Measurements from ENCODE around the gene ARID4B.
"Not testable (repeated sequence)": the region's sequence is repeated elsewhere in the genome, so short reads cannot be mapped to it uniquely, and the experiment has no call there.

The ARID4B gene

DNA sequence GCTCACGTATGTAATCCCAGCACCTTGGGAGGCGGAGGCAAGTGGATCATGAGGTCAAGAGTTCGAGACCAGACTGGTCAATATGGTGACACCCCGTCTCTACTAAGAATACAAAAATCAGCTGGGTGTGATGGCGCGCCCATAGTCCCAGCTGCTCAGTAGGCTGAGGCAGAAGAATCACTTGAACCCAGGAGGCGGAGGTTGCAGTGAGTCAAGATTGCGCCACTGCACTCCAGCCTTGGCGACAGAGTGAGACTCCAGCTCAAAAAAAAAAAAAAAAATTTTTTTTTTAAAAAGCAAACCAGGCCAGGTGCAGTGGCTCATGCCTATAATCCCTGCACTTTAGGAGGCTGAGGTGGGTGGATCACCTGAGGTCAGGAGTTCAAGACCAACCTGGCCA, 168.7 kb downstream of the ARID4B start:
- not testable (repeated sequence) for DNase-seq

GRCh38 chr1:235158680-235159079, 169.3 kb downstream of the ARID4B start:
- no peak for DNase-seq

DNA sequence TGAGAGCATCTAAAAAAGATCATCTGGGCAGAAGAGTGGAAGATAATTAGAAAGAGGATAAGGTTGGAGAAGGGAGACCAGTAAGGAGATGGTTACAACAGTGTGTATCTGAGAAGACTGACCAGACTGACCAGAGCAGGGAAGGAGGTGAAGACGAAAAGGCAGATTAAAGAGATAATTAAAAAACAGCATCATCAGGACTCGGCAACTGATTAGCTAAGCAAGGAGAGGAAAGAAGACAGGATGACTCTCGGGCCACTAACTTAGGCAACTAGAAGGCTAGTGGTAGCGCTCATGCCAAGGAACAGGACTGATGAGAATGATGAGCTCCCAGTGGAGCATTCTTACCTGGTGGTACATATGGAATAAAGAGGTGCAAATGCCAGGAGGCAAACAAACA, 170.8 kb downstream of the ARID4B start:
- DNase-seq: no peak

DNA sequence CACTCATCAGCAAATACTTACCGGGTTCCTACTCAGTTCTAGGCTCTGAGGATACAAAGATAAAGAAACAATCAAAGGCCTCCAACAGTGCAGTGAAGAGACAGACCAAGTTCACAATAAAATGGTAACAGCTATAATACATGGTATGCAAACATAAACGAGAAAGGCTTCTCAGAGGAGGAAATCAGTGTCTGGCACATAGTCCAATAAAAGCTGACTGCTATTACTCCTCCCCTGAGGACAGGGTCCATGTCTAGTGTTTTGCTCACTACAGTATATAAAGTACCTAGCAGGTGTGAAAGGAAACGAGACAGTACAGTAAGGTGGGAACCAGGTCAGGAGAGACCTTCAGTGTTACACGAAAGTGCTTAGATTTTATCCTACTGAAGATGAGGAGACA, 171.2 kb downstream of the ARID4B start:
- DNase-seq: no peak

DNA sequence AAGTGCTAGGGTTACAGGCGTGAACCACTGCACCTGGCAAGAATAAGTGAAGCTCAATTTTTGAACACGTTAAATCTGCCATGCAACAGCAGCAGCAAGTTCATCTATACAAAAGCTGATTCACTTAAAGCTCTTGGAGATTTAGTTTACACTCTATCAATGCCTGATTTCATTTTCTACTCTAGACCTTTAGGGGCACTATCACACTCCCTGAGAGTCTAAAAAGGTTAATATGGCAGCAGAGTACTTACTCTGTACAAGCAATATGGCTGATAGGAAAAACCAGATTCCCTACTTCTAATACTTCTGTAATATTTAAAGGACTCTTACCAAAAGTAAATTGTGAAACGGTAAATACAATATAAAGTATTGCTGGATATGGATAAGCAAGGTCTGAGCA, 171.7 kb downstream of the ARID4B start:
- DNase-seq: no peak

- no peak for DNase-seq
These were observed 175.7 kb downstream of the ARID4B start for GRCh38 chr1:235152235-235152634.

GRCh38 chr1:235151033-235151432, 176.9 kb downstream of the ARID4B start:
- no peak for DNase-seq

DNA sequence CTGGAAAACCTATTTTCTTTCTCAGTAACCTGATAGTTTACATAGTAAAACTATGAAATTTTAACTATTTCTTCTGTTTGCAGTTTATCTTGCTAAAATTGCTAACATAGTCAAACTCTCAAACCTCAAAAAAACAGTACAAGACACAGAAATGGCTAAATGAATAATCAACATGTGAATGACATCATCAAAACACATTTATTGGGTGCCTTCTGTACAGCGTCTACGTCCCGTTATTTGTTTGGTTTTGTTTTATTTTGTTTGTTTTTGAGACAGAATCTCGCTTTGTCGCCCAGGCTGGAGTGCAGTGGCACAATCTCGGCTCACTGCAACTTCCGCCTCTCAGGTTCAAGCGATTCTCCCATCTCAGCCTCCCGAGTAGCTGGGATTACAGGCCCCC, 178.2 kb downstream of the ARID4B start:
- no peak for DNase-seq

DNA sequence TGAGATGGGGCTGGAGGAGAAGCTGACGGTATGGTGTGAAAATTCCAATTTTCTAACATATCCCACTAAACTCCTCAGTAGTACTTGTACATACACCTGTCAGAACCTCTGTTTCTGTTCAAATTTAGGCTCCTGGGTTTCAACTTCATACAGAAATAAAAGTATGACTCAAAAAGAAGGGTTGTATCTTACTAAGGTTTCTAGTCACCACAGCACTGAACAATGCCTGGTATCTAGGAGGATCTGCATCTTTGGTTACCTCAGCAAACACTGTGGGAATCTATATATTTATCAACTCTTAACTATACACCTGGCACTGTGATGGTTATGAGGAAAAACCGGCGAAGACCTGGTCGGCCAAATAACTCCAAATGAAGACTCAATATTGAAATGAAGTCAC, 180.7 kb downstream of the ARID4B start:
- no peak for DNase-seq

- no peak for DNase-seq
These were observed 182.3 kb downstream of the ARID4B start for GRCh38 chr1:235145639-235146038.

DNA sequence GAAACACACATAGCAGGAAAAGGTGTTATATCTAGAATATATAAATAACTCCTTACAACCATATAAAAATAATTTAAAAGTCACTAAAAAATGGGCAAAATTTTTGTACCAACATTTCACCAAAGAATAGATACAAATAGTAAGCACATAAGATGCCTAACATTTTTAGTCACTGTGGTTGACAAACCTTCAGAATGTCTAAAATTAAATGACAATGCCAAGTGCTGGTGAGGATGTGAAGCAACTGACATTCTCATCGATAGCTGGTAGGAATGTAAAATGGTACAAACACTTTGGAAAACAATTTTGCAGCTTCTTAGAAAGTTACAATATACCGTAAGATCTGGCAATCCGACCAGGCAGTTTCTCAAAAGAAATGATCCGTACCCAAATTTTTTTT, 185.0 kb downstream of the ARID4B start:
- no peak for DNase-seq

GRCh38 chr1:235139315-235139714, 188.7 kb downstream of the ARID4B start:
- no peak for DNase-seq

GRCh38 chr1:235138821-235139220, 189.2 kb downstream of the ARID4B start:
- no peak for DNase-seq

- DNase-seq: peak; percentile 6 to 21
These were observed 191.9 kb downstream of the ARID4B start for GRCh38 chr1:235136111-235136510.

- DNase-seq: no peak
These were observed 193.8 kb downstream of the ARID4B start for GRCh38 chr1:235134171-235134570.

DNA sequence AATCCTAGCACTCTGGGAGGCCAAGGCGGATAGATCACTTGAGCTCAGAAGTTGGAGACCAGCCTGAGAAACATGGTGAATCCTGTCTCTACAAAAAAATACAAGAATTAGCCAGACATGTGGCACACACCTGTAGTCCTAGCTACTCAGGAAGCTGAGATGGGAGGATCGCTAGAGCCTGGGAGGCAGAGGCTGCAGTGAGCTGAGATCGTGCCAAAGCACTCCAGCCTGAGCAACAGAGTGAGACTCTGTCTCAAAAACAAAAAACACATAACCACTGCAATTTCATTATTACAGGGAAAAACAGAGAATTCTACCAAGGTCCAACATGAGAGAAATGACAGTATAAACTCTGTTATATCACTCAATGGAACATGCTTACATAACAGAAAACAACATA, 194.9 kb downstream of the ARID4B start:
- no peak for DNase-seq

DNA sequence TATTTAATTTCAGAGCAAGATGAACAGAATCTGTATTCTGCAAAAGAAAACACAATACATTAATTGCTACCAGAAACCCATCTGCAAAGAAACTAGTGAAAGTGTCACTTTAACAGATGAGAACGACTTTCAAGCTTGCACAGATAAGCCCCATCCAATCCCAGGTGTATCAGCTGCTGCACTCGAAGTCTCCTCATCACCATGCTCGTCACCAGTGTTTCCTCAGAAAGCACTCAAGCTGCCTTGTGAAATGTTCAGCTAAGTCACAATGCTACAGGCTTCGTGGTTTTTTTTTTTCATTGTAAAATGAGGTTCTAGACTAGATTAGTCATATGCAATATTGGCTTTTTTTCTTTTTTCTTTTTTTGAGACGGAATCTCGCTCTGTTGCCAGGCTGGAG, 196.0 kb downstream of the ARID4B start:
- no peak for DNase-seq

DNA sequence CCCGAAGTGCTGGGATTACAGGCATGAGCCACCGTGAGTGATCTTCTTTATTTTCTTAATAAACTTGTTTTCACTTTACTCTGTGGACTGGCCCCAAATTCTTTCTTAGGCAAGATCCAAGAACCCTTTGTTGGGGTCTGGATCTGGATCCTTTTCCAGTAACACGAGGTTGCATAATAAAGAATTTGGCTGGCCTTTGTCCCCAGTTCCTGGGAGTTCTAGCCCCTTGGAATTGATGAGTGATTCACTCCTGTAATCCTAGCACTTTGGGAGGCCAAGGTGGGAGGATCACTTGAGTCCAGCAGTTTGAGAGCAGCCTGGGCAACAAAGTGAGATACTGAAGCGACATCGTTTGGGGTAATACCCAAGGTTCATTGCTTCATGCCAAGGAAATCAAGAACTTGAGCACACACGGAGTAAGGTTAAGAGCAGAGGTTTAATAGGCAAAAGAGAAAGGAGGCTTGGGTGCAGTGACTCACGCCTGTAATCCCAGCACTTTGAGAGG, 197.2 kb downstream of the ARID4B start:
- no peak for DNase-seq

DNA sequence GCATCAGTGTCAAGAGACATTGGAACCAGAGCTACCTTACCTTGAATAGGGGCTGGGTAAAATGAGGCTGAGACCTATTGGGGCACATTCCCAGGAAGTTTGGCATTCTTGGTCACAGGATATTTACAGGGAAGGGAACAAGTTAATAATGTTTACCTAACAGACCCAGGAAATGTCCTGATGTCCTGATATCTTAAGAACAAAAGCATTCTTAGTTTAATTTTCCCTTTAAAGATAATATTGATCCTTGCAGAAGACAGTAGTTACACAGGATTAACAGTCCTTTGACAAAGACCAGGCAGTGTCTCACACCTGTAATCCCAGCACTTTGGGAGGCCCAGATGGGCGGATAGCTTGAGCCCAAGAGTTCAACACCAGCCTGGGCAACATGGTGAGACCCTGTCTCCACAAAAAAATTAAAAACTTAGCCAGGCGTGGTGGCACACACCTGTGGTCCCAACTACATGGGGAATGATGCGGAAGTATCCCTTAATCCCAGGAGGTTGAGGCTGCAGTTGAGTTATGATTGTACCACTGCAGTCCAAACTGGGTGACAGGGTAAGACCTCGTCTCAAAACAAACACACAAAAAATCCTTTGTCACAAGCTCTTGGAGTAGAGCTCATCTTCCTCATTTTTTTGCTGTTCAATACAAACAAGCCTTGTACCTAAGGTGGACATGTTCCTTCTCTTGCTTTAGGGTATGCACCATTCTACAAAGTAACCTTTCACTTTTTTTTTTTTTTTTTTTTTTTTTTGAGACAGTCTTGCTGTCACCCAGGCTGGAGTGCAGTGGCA, 198.0 kb downstream of the ARID4B start:
- DNase-seq: no peak

DNA sequence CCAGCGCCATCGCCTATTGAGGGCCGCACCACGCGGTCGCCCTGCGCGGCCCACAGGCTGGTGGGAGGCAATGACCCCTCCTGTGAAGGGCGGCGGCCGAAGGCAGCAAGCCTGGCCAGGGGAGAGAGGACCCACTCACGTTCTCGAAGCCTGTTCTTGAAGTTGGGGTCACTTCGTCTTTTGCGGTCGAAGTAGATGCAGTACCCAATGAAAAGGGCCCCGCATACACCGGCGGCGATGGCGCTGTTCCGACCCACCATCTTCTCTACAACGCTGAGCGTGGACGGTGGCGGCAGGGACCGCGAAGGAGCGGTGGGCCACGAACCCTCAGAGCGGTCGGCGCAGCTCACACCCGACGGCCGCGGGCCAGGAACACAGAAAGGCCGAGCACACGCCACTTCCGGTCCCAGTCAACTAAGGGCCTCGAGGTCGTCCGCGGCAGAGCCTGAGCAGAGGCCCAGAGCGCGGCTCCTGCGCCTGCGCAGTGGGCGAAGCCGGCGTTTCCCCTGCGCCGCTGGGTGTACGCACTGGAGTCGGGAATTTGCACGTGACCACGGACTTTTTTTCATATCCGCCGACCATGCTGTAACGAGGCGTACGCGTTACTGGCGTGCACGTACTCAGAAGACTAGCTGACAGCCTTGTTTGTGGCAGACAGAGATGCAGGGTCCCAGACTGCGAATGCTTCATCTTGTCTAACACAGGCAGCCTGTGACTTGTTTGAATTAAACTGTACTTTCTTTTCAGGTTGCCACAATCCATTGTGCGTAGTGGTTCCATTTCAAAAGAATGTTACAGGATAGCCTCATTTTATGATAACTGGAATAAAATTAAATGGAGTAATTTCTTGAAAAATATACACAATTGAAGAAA, 199.3 kb downstream of the ARID4B start, which contains the start of gene TOMM20:
TOMM20 (minus strand) TSS at position 382 of the 873 bp plus-strand sequence; CDS start at position 260, 122 bp downstream.
- DNase-seq: peak; percentile 99 to 100

DNA sequence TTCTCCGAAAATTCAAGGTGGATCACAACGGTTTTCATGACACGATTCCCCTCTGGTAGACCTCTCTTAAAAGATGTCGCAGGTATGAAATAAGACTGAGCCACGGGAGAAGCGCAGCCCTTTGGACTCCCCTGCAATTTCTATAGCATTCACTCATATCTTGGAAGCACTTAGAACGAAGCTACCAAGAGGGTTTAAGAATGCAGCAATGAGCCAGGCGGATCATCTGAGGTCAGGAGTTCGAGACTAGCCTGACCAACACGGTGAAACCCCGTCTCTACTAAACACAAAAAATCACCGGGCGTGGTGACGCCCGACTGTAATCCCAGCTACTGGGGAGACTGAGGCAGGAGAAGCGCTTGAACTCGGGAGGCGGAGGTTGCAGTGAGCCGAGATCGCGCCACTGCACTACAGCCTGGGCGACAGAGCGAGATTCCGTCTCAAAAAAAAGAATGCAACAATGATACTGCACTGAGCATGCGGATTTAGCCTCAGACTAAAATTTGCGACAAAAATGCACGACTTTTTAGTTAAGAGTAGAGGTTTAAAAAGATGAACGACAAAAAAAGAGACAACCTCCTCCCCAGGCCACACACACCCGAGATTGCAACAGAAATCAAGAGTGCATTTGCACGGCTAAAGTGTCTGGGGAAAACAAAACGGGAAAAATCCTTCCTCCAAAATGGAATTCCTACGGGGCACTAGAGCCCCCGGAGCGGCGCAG, 200.1 kb downstream of the ARID4B start:
- peak in 1 of 2 experiments; percentile 49 for DNase-seq

DNA sequence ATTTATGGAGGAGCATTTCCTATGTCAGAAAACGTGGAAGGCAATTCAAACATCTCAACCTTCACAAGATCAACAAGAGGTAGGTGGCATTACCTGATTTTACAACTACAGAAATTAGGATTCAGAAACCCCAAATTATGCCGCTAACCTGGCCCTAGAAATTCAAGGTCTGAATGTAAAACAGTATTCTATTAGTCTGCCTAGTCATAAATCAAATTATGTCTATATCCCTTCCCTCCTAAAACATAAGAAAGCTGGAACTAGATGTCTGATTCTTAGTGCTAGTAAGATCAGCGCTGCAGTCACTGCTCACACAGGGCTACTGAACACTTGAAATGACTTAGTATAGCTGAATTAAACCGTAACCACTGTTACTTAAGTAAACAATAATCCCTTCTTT, 200.8 kb downstream of the ARID4B start:
- DNase-seq: no peak

- DNase-seq: no peak
These were observed 203.3 kb downstream of the ARID4B start for GRCh38 chr1:235124665-235125064.

Measured in NCI-H2081 (cell line).